GM12878 (cell line): ENCODE data around the gene OSTC. TPM values are rescaled to one million over a fixed set of nuclear protein-coding genes. Genes with fewer than 3 reads are reported as not detected.

ENCODE experiments used
- ATAC-seq: fragments of 200-7000 bp; cut with Tn5 transposase; 3 replicates; pipeline ENCODE4 v1.9.1; 2020; ENCODE audit warnings: mild to moderate bottlenecking, moderate library complexity
- BruUV-seq: library from RNA; stranded (reverse); fragments of 400-500 nt; replicated peaks from 2 replicates; lab custom pipeline; 2021; lab: Mats Ljungman, UMichigan
- CTCF ChIA-PET: fragments of 300-600 bp; sonication (Branson Sonifier 250); formaldehyde crosslinking; extraction: SDS; loops from one replicate; lab custom pipeline; 2021; ENCODE audit warnings: inconsistent platforms; lab: Yijun Ruan, JAX
- POLR2A ChIA-PET: fragments of 350-600 bp; formaldehyde crosslinking; extraction: SDS; loops from one replicate; lab custom pipeline; 2021; ENCODE audit warnings: inconsistent platforms; lab: Charles Lee
- RAD21 ChIA-PET: fragments of 300-600 bp; sonication (Branson Sonifier 250); formaldehyde crosslinking; loops from one replicate; lab custom pipeline; 2023; ENCODE audit warnings: antibody characterized with exemption; ENCODE audit not compliant: unreplicated experiment; lab: Charles Lee
- SMC1A ChIA-PET: fragments of 300-600 bp; sonication (Branson Sonifier 250); formaldehyde crosslinking; loops from one replicate; lab custom pipeline; 2023; ENCODE audit not compliant: unreplicated experiment, uncharacterized antibody; lab: Charles Lee
- DNase-seq: peaks from one replicate; pipeline ENCODE4 v3.0.0-alpha.2; 2011; ENCODE audit warnings: low read depth, low spot score
- FAIRE-seq: peaks from 3 replicates; lab custom pipeline; 2011; peaks lifted over from hg19 to GRCh38; lab: Jason Lieb, UNC
- H2AFZ ChIP-seq: 2 replicates; pipeline ENCODE4 v1.6.0; 2011; ENCODE audit warnings: low read depth, low read length, control low read depth; ENCODE audit not compliant: control insufficient read depth
- H3K27ac ChIP-seq: 2 replicates; pipeline ENCODE4 v1.5.1; 2011; ENCODE audit warnings: control low read depth; ENCODE audit not compliant: control insufficient read depth, insufficient read depth
- H3K27me3 ChIP-seq, 2 experiments: replicated peaks in 1 of 2; 2 replicates each; pipeline versions ENCODE4 v1.6.0 to v1.6.1; 2011; ENCODE audit warnings: low read length in 1 of 2; ENCODE audit not compliant: control insufficient read depth in 2 of 2, insufficient read depth in 2 of 2
- H3K36me3 ChIP-seq, 2 experiments: 2 replicates each; pipeline ENCODE4 v1.5.1; 2011; ENCODE audit warnings: low read length in 1 of 2; ENCODE audit not compliant: control insufficient read depth in 2 of 2, insufficient read depth in 2 of 2
- H3K4me1 ChIP-seq: 2 replicates; pipeline ENCODE4 v1.6.1; 2011; ENCODE audit warnings: mild to moderate bottlenecking, low read length, moderate library complexity, mixed read lengths; ENCODE audit not compliant: control insufficient read depth, insufficient read depth
- H3K4me2 ChIP-seq: 2 replicates; pipeline ENCODE4 v1.6.0; 2011; ENCODE audit warnings: control low read depth; ENCODE audit not compliant: control insufficient read depth, insufficient read depth
- H3K4me3 ChIP-seq: fragments of 200-600 bp; sonication (generic); 2 replicates; pipeline ENCODE4 v1.5.1; 2016
- H3K79me2 ChIP-seq: 2 replicates; pipeline ENCODE4 v1.6.0; 2011; ENCODE audit warnings: low read length; ENCODE audit not compliant: control insufficient read depth, insufficient read depth
- H3K9ac ChIP-seq: 2 replicates; pipeline ENCODE4 v1.8.0; 2011; ENCODE audit warnings: low read length, control low read depth, mixed read lengths; ENCODE audit not compliant: control insufficient read depth, insufficient read depth
- H3K9me3 ChIP-seq: replicated peaks from 3 replicates; pipeline ENCODE4 v1.5.1; 2011; ENCODE audit warnings: mild to moderate bottlenecking, low read length; ENCODE audit not compliant: control insufficient read depth, insufficient read depth
- H4K20me1 ChIP-seq: 2 replicates; pipeline ENCODE4 v1.6.0; 2011; ENCODE audit not compliant: control insufficient read depth, insufficient read depth
- ATF7 ChIP-seq: fragments of 450-650 bp; IDR thresholded peaks from 2 replicates; pipeline ENCODE4 v1.6.1; 2016; ENCODE audit warnings: low read depth, mild to moderate bottlenecking
- BHLHE40 ChIP-seq, 2 experiments: fragments of 450-650 bp in 1 of 2; IDR thresholded peaks; 2 replicates each; pipeline ENCODE4 v1.6.1; 2011 to 2017; ENCODE audit warnings: low read depth in 2 of 2, borderline replicate concordance in 1 of 2, improper control_type of control experiment in 1 of 2, low read length in 1 of 2, mild to moderate bottlenecking in 1 of 2
- CBX5 ChIP-seq: sonication (generic); IDR thresholded peaks from 2 replicates; pipeline ENCODE4 v1.6.1; 2016; ENCODE audit warnings: low read depth, moderate library complexity, mild to moderate bottlenecking, inconsistent platforms
- MAX ChIP-seq: IDR thresholded peaks from 2 replicates; pipeline ENCODE4 v1.6.1; 2012; ENCODE audit warnings: low read depth, low read length, improper control_type of control experiment
- POLR2A ChIP-seq: IDR thresholded peaks from 2 replicates; pipeline ENCODE4 v1.6.1; 2011; ENCODE audit warnings: low read depth, mild to moderate bottlenecking, low read length
- ZNF592 ChIP-seq: fragments of 450-650 bp; IDR thresholded peaks from 2 replicates; pipeline ENCODE4 v1.6.1; 2017; ENCODE audit warnings: mild to moderate bottlenecking, moderate library complexity
- WGBS: methylation state at CpG from one replicate; pipeline ENCODE4 v1.1.6; 2016; ENCODE audit warnings: low lambda C conversion rate; ENCODE audit not compliant: insufficient replicate concordance, insufficient coverage; ENCODE audit errors: missing lambda C conversion rate; 5-methylcytosine and 5-hydroxymethylcytosine counted together
- in situ Hi-C: fragments of 300-500 bp; cut with MboI; formaldehyde crosslinking; loops from 9 replicates; pipeline ENCODE4 v1.14.3; 2018; ENCODE audit warnings: mixed read lengths
- intact Hi-C: fragments of 100-400 bp; cut with micrococcal nuclease; formaldehyde crosslinking; loops from one replicate; pipeline ENCODE4 v1.14.2; 2022; ENCODE audit not compliant: unreplicated experiment
- polyA plus RNA-seq, 11 experiments: library from polyadenylated mRNA; depleted of rRNA in 4 of 11; unstranded in 6 of 11; stranded (reverse) in 5 of 11; fragments of >200 nt; fragmentation: Nextera tagmentation in 4 of 11; fragmentation: Illumina TruSeq in 1 of 11; extraction: Ambion mirVana in 4 of 11; extraction: Trizol in 1 of 11; gene quantifications; 1 replicate in 1 of 11; 2 replicates in 10 of 11; pipeline versions ENCODE4 v1.2.1 to v1.2.3, GENCODE V29; 2011 to 2016; ENCODE audit warnings: inconsistent platforms in 2 of 11, missing spikeins in 2 of 11, low read depth in 1 of 11
- total RNA-seq, 4 experiments: library from RNA; depleted of rRNA in 3 of 4; stranded (reverse); fragments of >200 nt in 3 of 4; fragmentation: Illumina TruSeq in 1 of 4; extraction: Trizol in 1 of 4; gene quantifications; 2 replicates each; pipeline versions ENCODE4 v1.2.1 to v1.2.3, GENCODE V29; 2013 to 2021

OSTC gene
- total and polyA plus RNA-seq, 10 of the 15 experiments (the other 5 are each of a cell fraction or from before 2014, with no cell fraction given), result 106 to 681 (median 181) TPM

GRCh38 chr4:108709234-108709633, 58.8 kb downstream of the OSTC start:
- no peak overlapping the region for H3K4me3 ChIP-seq
- ChIA-PET SMC1A (interaction anchor here (1.1 kb wide), 1 partner anchor 13 kb away, joined by 3 read pairs; no protein-coding TSS in a partner anchor), POLR2A (no interaction called here), CTCF (no interaction called here)
- H3K79me2 ChIP-seq, result no peaks in the 10 kb centered on the region
- H3K27ac ChIP-seq, result no peak overlapping the region
- in situ Hi-C loops, result no loop called here
- FAIRE-seq (no peak), DNase-seq (no peak)
- H2AFZ ChIP-seq, result no peak overlapping the region
- no TSS peak for BruUV-seq
- TF ChIP-seq POLR2A, result no peak
- TF ChIP-seq ZNF592, result no peak
- no peak for TF ChIP-seq ATF7
- no peak for TF ChIP-seq CBX5
- TF ChIP-seq MAX, result no peak
- no peak for TF ChIP-seq BHLHE40 (IDR thresholded peaks at IDR 0.05; ENCODE audit: borderline replicate concordance in 1 of 2, low read depth in 2 of 2, low read length in 1 of 2)
- TF ChIP-seq, all 136 proteins: peak for 0
- Histone ChIP-seq H3K27me3 (no peaks in the 10 kb centered on the region; a peak in 1 of 4 replicates), H3K9me3 (no peaks in the 10 kb centered on the region), H3K9ac (no peak overlapping the region), H3K4me1 (no peaks in the 10 kb centered on the region), H3K4me2 (no peak overlapping the region), H3K36me3 (no peaks in the 10 kb centered on the region), H4K20me1 (no peaks in the 10 kb centered on the region)
- ATAC-seq, result no peak
- RAD21 ChIA-PET, result no interaction called here
- intact Hi-C loops, result no loop called here
- 23% methylated on average over 10 of the region's 10 CpGs for WGBS
